LNCaP clone FGC (cell line): Measurements from ENCODE around the gene ADAT3.

ENCODE experiments used
- DNase-seq: peaks from one replicate; pipeline ENCODE4 v3.0.0-alpha.2; 2011; ENCODE audit warnings: low read depth
- H3K4me3 ChIP-seq: 2 replicates; pipeline ENCODE4 v1.5.1; 2011; ENCODE audit warnings: mild to moderate bottlenecking, low read depth, low read length, control low read depth
- CTCF ChIP-seq: IDR thresholded peaks from 2 replicates; pipeline ENCODE4 v1.5.1; 2012; ENCODE audit warnings: mild to moderate bottlenecking; ENCODE audit not compliant: control insufficient read depth, insufficient read depth; ENCODE audit errors: extremely low read depth

The ADAT3 gene

GRCh38 chr19:1863328-1863637 lies 41.9 kb upstream of the ADAT3 start, which contains the start of gene KLF16:
Gene KLF16 (minus strand): TSS chr19:1863579. CDS start chr19:1863497, 82 bp downstream.
- peak within 1 kb of the TSS; percentile 84 for H3K4me3 ChIP-seq
- DNase-seq: no peak
- no peak for TF ChIP-seq CTCF

- no peak for TF ChIP-seq CTCF
- DNase-seq: peak; percentile 67
- H3K4me3 ChIP-seq: peak overlapping the region; percentile 84
Observed at GRCh38 chr19:1863638-1864479, 41.3 kb upstream of the ADAT3 start.

- DNase-seq: no peak
- peak overlapping the region; percentile 84 for H3K4me3 ChIP-seq
- TF ChIP-seq CTCF: peak; percentile 80
Observed at GRCh38 chr19:1864480-1865171, 40.6 kb upstream of the ADAT3 start.

GRCh38 chr19:1865172-1866010 lies 39.8 kb upstream of the ADAT3 start:
- H3K4me3 ChIP-seq: peak overlapping the region; percentile 84
- no peak for TF ChIP-seq CTCF
- no peak for DNase-seq

GRCh38 chr19:1866693-1867348 lies 38.4 kb upstream of the ADAT3 start:
- no peak overlapping the region for H3K4me3 ChIP-seq
- no peak for DNase-seq
- TF ChIP-seq CTCF: no peak

GRCh38 chr19:1867349-1867724 lies 37.9 kb upstream of the ADAT3 start:
- TF ChIP-seq CTCF: no peak
- H3K4me3 ChIP-seq: no peak overlapping the region

More at GRCh38 chr19:1867349-1867724, 37.9 kb upstream of the ADAT3 start:
- no peak for DNase-seq
